PC-9 (cell line): Measurements from ENCODE around the gene RBMS1. TPM values are rescaled to one million over a fixed set of nuclear protein-coding genes. Genes with fewer than 3 reads are reported as not detected.

Experiments
- BruUV-seq: library from RNA; stranded (reverse); fragments of 400-500 nt; replicated peaks from 2 replicates; lab custom pipeline; 2021; lab: Mats Ljungman, UMichigan
- CTCF ChIA-PET: fragments of 300-600 bp; sonication (Branson Sonifier 250); formaldehyde crosslinking; loops from one replicate; lab custom pipeline; 2022; ENCODE audit warnings: antibody characterized with exemption; lab: Charles Lee
- POLR2A ChIA-PET: fragments of 300-600 bp; sonication (Branson Sonifier 250); formaldehyde crosslinking; loops from one replicate; lab custom pipeline; 2022; ENCODE audit warnings: antibody characterized with exemption; ENCODE audit not compliant: unreplicated experiment; lab: Charles Lee
- DNase-seq, 2 experiments: peaks; one replicate each; pipeline versions ENCODE4 v3.0.0 to v3.0.0-alpha.2; 2015 to 2022; ENCODE audit warnings: mixed read lengths in 1 of 2
- H2AFZ ChIP-seq: fragments of 200-600 bp; sonication (generic); 2 replicates; pipeline ENCODE4 v1.8.1; 2017; ENCODE audit warnings: antibody characterized with exemption
- H3F3A ChIP-seq: fragments of 200-600 bp; sonication (generic); 2 replicates; pipeline ENCODE4 v1.8.1; 2017; ENCODE audit warnings: antibody characterized with exemption, mild to moderate bottlenecking, low read depth; ENCODE audit not compliant: insufficient read depth
- H3K27ac ChIP-seq: fragments of 200-600 bp; sonication (generic); 2 replicates; pipeline ENCODE4 v1.6.1; 2016; ENCODE audit warnings: mixed run types
- H3K27me3 ChIP-seq: fragments of 200-600 bp; sonication (generic); 2 replicates; pipeline ENCODE4 v1.6.1; 2016; ENCODE audit warnings: low read depth, mixed run types; ENCODE audit not compliant: insufficient read depth
- H3K36me3 ChIP-seq: fragments of 200-600 bp; sonication (generic); 2 replicates; pipeline ENCODE4 v1.6.1; 2016; ENCODE audit warnings: low read depth, mixed run types
- H3K4me1 ChIP-seq: fragments of 200-600 bp; sonication (generic); replicated peaks from 2 replicates; pipeline ENCODE4 v1.6.1; 2016; ENCODE audit warnings: mixed run types; ENCODE audit not compliant: insufficient read depth
- H3K4me2 ChIP-seq: fragments of 200-600 bp; sonication (generic); 2 replicates; pipeline ENCODE4 v1.6.1; 2017; ENCODE audit warnings: mixed run types
- H3K4me3 ChIP-seq: fragments of 200-600 bp; sonication (generic); 2 replicates; pipeline ENCODE4 v1.6.1; 2016; ENCODE audit warnings: mixed run types
- H3K79me2 ChIP-seq: fragments of 200-600 bp; sonication (generic); 2 replicates; pipeline ENCODE4 v1.6.1; 2017; ENCODE audit warnings: low read depth, mixed run types
- H3K9me2 ChIP-seq: fragments of 200-600 bp; sonication (generic); 2 replicates; pipeline ENCODE4 v1.8.1; 2017; ENCODE audit warnings: mild to moderate bottlenecking; ENCODE audit not compliant: insufficient read depth
- H3K9me3 ChIP-seq: fragments of 200-600 bp; sonication (generic); 2 replicates; pipeline ENCODE4 v1.8.1; 2016; ENCODE audit warnings: low read depth; ENCODE audit not compliant: insufficient read depth
- H4K20me1 ChIP-seq: fragments of 200-600 bp; sonication (generic); 2 replicates; pipeline ENCODE4 v1.8.1; 2017; ENCODE audit not compliant: insufficient read depth
- CTCF ChIP-seq: fragments of 200-600 bp; sonication (generic); conservative IDR thresholded peaks from 2 replicates; pipeline ENCODE4 v1.6.1; 2017; ENCODE audit warnings: mixed run types, antibody characterized with exemption, mild to moderate bottlenecking, moderate library complexity
- EZH2 ChIP-seq: fragments of 200-600 bp; sonication (generic); IDR thresholded peaks from 2 replicates; pipeline ENCODE4 v1.8.0; 2017; ENCODE audit warnings: antibody characterized with exemption, low read depth
- intact Hi-C: fragments of 100-400 bp; cut with micrococcal nuclease; formaldehyde crosslinking; loops from one replicate; pipeline ENCODE4 v1.10.0; 2022; ENCODE audit not compliant: unreplicated experiment
- total RNA-seq: library from RNA; stranded (reverse); gene quantifications from 2 replicates; pipeline ENCODE4 v1.2.3, GENCODE V29; 2021

Gene RBMS1
- total RNA-seq, 1 experiment from 2014 or later = 65.1 TPM

DNA sequence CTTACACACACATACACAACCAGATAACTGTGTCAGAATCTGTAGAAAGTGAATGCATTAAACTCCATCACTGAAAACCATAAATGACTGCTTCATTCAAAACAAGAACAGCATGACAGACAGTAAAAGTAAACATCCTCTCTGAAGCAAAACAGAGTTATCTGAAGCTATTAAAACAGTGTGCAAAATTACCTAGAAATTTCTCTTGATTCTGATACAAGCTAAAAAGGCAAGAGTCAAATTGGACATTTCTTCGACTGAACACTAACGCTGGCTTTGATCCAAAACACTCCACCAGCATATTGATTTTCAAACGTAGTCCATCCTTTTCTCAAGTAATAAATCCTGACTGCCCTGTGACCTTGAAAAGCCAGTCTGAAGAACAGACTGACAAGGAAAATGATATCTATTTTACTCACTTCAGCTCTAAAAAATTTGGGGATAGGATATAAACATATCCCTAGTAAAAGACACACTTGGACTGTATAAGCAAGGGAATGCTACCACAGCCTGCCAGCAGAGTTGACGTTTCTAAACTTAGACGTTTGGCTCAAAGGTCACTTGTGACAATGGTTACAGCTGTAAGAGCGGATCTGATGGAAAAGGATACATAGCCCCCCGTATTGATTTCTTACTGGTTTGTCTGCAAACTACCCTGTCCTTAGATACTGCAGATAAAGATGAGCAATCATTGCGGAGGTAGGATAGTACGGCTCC is 164.6 kb downstream of the RBMS1 start:
- H3K4me2 ChIP-seq = no peak overlapping the region
- no peak overlapping the region for H3K4me3 ChIP-seq
- no TSS peak for BruUV-seq
- H3K27me3 ChIP-seq = no peaks in the 10 kb centered on the region
- H3K36me3 ChIP-seq = 0 out of 2 replicates have a peak, but pooled peaks cover 9% of the 10 kb centered on the region
- no peaks in the 10 kb centered on the region; the same call in 1 of the 2 replicates for H4K20me1 ChIP-seq
- DNase-seq = no peak
- no peaks in the 10 kb centered on the region for H3K9me2 ChIP-seq
- H3K4me1 ChIP-seq = peaks cover 5% of the 10 kb centered on the region; the same call in 1 of the 2 replicates
- H2AFZ ChIP-seq = no peak overlapping the region
- no peaks in the 10 kb centered on the region for H3F3A ChIP-seq
- TF ChIP-seq EZH2 (no peak), CTCF (no peak)
- ChIA-PET POLR2A (no interaction called here), CTCF (interaction anchor here (0.7 kb wide), 1 partner anchor 148 kb away, joined by 16 read pairs; no protein-coding TSS in a partner anchor)
- no peaks in the 10 kb centered on the region for H3K9me3 ChIP-seq
- H3K27ac ChIP-seq = no peak overlapping the region
- H3K79me2 ChIP-seq = peaks cover 69% of the 10 kb centered on the region
- intact Hi-C loops = no loop called here

GRCh38 chr2:160326786-160327185 is 166.8 kb downstream of the RBMS1 start:
- no peak overlapping the region for H3K4me2 ChIP-seq
- no peaks in the 10 kb centered on the region for H3K9me3 ChIP-seq
- H3K27ac ChIP-seq = no peak overlapping the region
- H3K4me1 ChIP-seq = no peaks in the 10 kb centered on the region
- DNase-seq = no peak
- H3K79me2 ChIP-seq = peaks cover 74% of the 10 kb centered on the region
- no peaks in the 10 kb centered on the region; the same call in 1 of the 2 replicates for H4K20me1 ChIP-seq
- intact Hi-C loops = no loop called here
- ChIA-PET POLR2A (no interaction called here), CTCF (no interaction called here)
- H3K36me3 ChIP-seq = 0 out of 2 replicates have a peak, but pooled peaks cover 9% of the 10 kb centered on the region
- no peak for TF ChIP-seq CTCF
- TF ChIP-seq EZH2 = no peak
- H3K9me2 ChIP-seq = no peaks in the 10 kb centered on the region
- no peaks in the 10 kb centered on the region for H3F3A ChIP-seq
- no TSS peak for BruUV-seq
- H3K4me3 ChIP-seq = no peak overlapping the region
- no peak overlapping the region for H2AFZ ChIP-seq
- no peaks in the 10 kb centered on the region for H3K27me3 ChIP-seq

DNA sequence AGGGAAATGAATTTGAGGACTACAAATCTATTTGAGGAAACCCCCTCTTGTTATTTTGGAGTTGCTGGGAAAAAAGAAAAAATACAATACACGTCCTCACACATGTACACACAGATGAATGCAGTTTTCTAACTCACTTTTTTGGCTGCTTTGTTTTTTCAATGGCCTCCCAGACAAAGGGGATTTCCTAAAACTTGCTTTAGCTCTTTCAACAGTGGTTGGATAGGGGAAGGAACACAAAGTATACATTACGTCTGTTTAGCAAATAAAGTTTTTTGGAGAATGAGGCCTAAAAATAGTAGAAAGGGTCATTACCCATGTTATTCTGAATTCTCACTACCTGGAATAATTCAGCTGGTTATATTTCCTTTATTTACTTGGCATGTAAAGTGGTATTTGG is 168.2 kb downstream of the RBMS1 start:
- CTCF ChIA-PET = interaction anchor here (0.7 kb wide), 1 partner anchor 736 kb away, joined by 5 read pairs; no protein-coding TSS in a partner anchor
- POLR2A ChIA-PET = no interaction called here
- intact Hi-C loops = loop anchor here (2.0 kb wide), 1 partner anchor 645 kb away; no protein-coding TSS in a partner anchor

More for the DNA sequence above, 168.2 kb downstream of the RBMS1 start:
- 0 out of 2 replicates have a peak, but pooled peaks cover 9% of the 10 kb centered on the region for H3K36me3 ChIP-seq
- H2AFZ ChIP-seq = no peak overlapping the region
- no peaks in the 10 kb centered on the region for H3F3A ChIP-seq
- no peaks in the 10 kb centered on the region for H3K27me3 ChIP-seq
- H3K4me3 ChIP-seq = no peak overlapping the region
- H3K9me2 ChIP-seq = no peaks in the 10 kb centered on the region
- no peaks in the 10 kb centered on the region; the same call in 1 of the 2 replicates for H4K20me1 ChIP-seq
- TF ChIP-seq CTCF = no peak
- TF ChIP-seq EZH2 = no peak
- H3K79me2 ChIP-seq = peaks cover 68% of the 10 kb centered on the region
- BruUV-seq = no TSS peak
- no peak overlapping the region for H3K27ac ChIP-seq
- no peak for DNase-seq
- H3K9me3 ChIP-seq = no peaks in the 10 kb centered on the region
- H3K4me2 ChIP-seq = no peak overlapping the region
- H3K4me1 ChIP-seq = no peaks in the 10 kb centered on the region
